IMR-90 (cell line): ENCODE data around the gene PRKACB. TPM values are rescaled to one million over a fixed set of nuclear protein-coding genes. Genes with fewer than 3 reads are reported as not detected.

Source experiments
- ATAC-seq: fragments of 200-7000 bp; cut with Tn5 transposase; 2 replicates; pipeline ENCODE4 v1.9.1; 2020; ENCODE audit warnings: low read depth, mild to moderate bottlenecking, moderate library complexity
- BruUV-seq: library from RNA; stranded (reverse); fragments of 400-500 nt; replicated peaks from 2 replicates; lab custom pipeline; 2021; lab: Mats Ljungman, UMichigan
- CTCF ChIA-PET: fragments of 300-600 bp; formaldehyde crosslinking; extraction: SDS; loops from one replicate; lab custom pipeline; 2021; ENCODE audit warnings: antibody characterized with exemption; lab: Yijun Ruan, JAX
- POLR2A ChIA-PET: fragments of 300-600 bp; sonication (Branson Sonifier 250); formaldehyde crosslinking; loops from one replicate; lab custom pipeline; 2022; ENCODE audit warnings: antibody characterized with exemption; ENCODE audit not compliant: unreplicated experiment; lab: Charles Lee
- DNase-seq: peaks from one replicate; pipeline ENCODE4 v3.0.0; 2013
- H2AFZ ChIP-seq: replicated peaks from 2 replicates; pipeline ENCODE3; 2013; ENCODE audit warnings: low read length, mild to moderate bottlenecking; ENCODE audit not compliant: poor library complexity
- H2AK5ac ChIP-seq: 2 replicates; pipeline ENCODE4 v1.6.1; 2013; ENCODE audit warnings: low read depth, low read length, inconsistent platforms
- H2AK9ac ChIP-seq: replicated peaks from 2 replicates; pipeline ENCODE3; 2013; ENCODE audit warnings: mild to moderate bottlenecking, low read depth, low read length, moderate library complexity; ENCODE audit not compliant: poor library complexity
- H2BK120ac ChIP-seq: 2 replicates; pipeline ENCODE4 v1.6.1; 2013; ENCODE audit warnings: low read depth, low read length, inconsistent platforms
- H2BK15ac ChIP-seq: 3 replicates; pipeline ENCODE4 v1.6.1; 2013; ENCODE audit warnings: low read depth, low read length, inconsistent platforms
- H2BK20ac ChIP-seq: 2 replicates; pipeline ENCODE4 v1.6.1; 2013; ENCODE audit warnings: low read depth, mild to moderate bottlenecking, inconsistent platforms, low read length, moderate library complexity
- H2BK5ac ChIP-seq: 2 replicates; pipeline ENCODE4 v1.6.1; 2013; ENCODE audit warnings: mild to moderate bottlenecking, low read depth, low read length, inconsistent platforms; ENCODE audit not compliant: poor library complexity, severe bottlenecking
- H3K14ac ChIP-seq: replicated peaks from 2 replicates; pipeline ENCODE4 v1.6.1; 2013; ENCODE audit warnings: low read depth, low read length, inconsistent platforms
- H3K18ac ChIP-seq: 2 replicates; pipeline ENCODE4 v1.6.1; 2013; ENCODE audit warnings: low read depth, low read length, control low read depth
- H3K23ac ChIP-seq: 2 replicates; pipeline ENCODE4 v1.6.1; 2013; ENCODE audit warnings: low read depth, low read length, inconsistent platforms
- H3K27ac ChIP-seq: 2 replicates; pipeline ENCODE4 v1.5.1; 2013; ENCODE audit warnings: mild to moderate bottlenecking, control low read depth, low read length; ENCODE audit not compliant: insufficient read depth
- H3K27me3 ChIP-seq: 2 replicates; pipeline ENCODE4 v1.6.1; 2013; ENCODE audit warnings: low read length; ENCODE audit not compliant: control insufficient read depth, insufficient read depth
- H3K36me3 ChIP-seq: 2 replicates; pipeline ENCODE4 v1.6.1; 2013; ENCODE audit warnings: low read length, mixed read lengths; ENCODE audit not compliant: control insufficient read depth, insufficient read depth
- H3K4ac ChIP-seq: 2 replicates; pipeline ENCODE4 v1.6.1; 2013; ENCODE audit warnings: low read depth, low read length, inconsistent platforms
- H3K4me1 ChIP-seq: 2 replicates; pipeline ENCODE4 v1.6.1; 2013; ENCODE audit warnings: low read length, mixed read lengths; ENCODE audit not compliant: control insufficient read depth, insufficient read depth
- H3K4me2 ChIP-seq: 2 replicates; pipeline ENCODE4 v1.6.1; 2013; ENCODE audit warnings: low read depth, mild to moderate bottlenecking, control low read depth, low read length, moderate library complexity
- H3K4me3 ChIP-seq: 2 replicates; pipeline ENCODE4 v1.5.1; 2013; ENCODE audit warnings: low read depth, mild to moderate bottlenecking, control low read depth, low read length, moderate library complexity; ENCODE audit not compliant: insufficient read depth
- H3K56ac ChIP-seq: 2 replicates; pipeline ENCODE4 v1.6.1; 2013; ENCODE audit warnings: low read length, inconsistent platforms; ENCODE audit not compliant: insufficient read depth; ENCODE audit errors: extremely low read depth
- H3K79me1 ChIP-seq, 2 experiments: 2 replicates each; pipeline ENCODE4 v1.6.1; 2013; ENCODE audit warnings: low read length in 2 of 2, inconsistent platforms in 1 of 2, low read depth in 1 of 2
- H3K9ac ChIP-seq: 2 replicates; pipeline ENCODE4 v1.6.1; 2013; ENCODE audit warnings: low read depth, low read length, control low read depth
- H3K9me1 ChIP-seq: 2 replicates; pipeline ENCODE4 v1.6.1; 2013; ENCODE audit warnings: low read length, inconsistent platforms; ENCODE audit not compliant: insufficient read depth
- H3K9me3 ChIP-seq: 2 replicates; pipeline ENCODE4 v1.6.1; 2013; ENCODE audit warnings: low read length; ENCODE audit not compliant: control insufficient read depth, insufficient read depth
- H4K20me1 ChIP-seq: 2 replicates; pipeline ENCODE4 v1.6.1; 2013; ENCODE audit warnings: low read length, inconsistent platforms; ENCODE audit not compliant: insufficient read depth
- H4K5ac ChIP-seq: 2 replicates; pipeline ENCODE4 v1.6.1; 2013; ENCODE audit warnings: mild to moderate bottlenecking, low read depth, low read length, control low read depth
- H4K8ac ChIP-seq, 2 experiments: 2 replicates each; pipeline ENCODE4 v1.6.1; 2013; ENCODE audit warnings: low read depth in 2 of 2, low read length in 2 of 2, control low read depth in 1 of 2, inconsistent platforms in 1 of 2
- H4K91ac ChIP-seq: 2 replicates; pipeline ENCODE4 v1.6.1; 2013; ENCODE audit warnings: low read depth, low read length, inconsistent platforms; ENCODE audit not compliant: insufficient read depth
- BHLHE40 ChIP-seq: fragments of 150-350 bp; IDR thresholded peaks from 2 replicates; pipeline ENCODE4 v1.6.1; 2016; ENCODE audit warnings: mild to moderate bottlenecking, low read depth, low read length
- CEBPB ChIP-seq: IDR thresholded peaks from 2 replicates; pipeline ENCODE4 v1.6.1; 2012; ENCODE audit warnings: low read depth, low read length, improper control_type of control experiment
- CHD1 ChIP-seq: IDR thresholded peaks from 2 replicates; pipeline ENCODE4 v1.6.1; 2012; ENCODE audit warnings: low read depth, low read length, improper control_type of control experiment
- CTCF ChIP-seq: conservative IDR thresholded peaks from 2 replicates; pipeline ENCODE4 v1.5.1; 2012; ENCODE audit warnings: mild to moderate bottlenecking, low read depth, low read length, improper control_type of control experiment
- ELK1 ChIP-seq: fragments of 150-350 bp; IDR thresholded peaks from 2 replicates; pipeline ENCODE4 v1.6.1; 2016; ENCODE audit warnings: low read depth, mild to moderate bottlenecking, low read length, moderate library complexity, borderline replicate concordance
- FOS ChIP-seq: fragments of 150-350 bp; IDR thresholded peaks from 2 replicates; pipeline ENCODE4 v1.6.1; 2016; ENCODE audit warnings: low read depth, low read length
- MAFK ChIP-seq: IDR thresholded peaks from 2 replicates; pipeline ENCODE4 v1.6.1; 2012; ENCODE audit warnings: low read depth, low read length, improper control_type of control experiment
- MAZ ChIP-seq: IDR thresholded peaks from 2 replicates; pipeline ENCODE4 v1.6.1; 2012; ENCODE audit warnings: low read depth, mild to moderate bottlenecking, low read length, improper control_type of control experiment, moderate library complexity, borderline replicate concordance
- MXI1 ChIP-seq: IDR thresholded peaks from 2 replicates; pipeline ENCODE4 v1.6.1; 2012; ENCODE audit warnings: low read depth, mild to moderate bottlenecking, low read length, moderate library complexity, borderline replicate concordance
- NFE2L2 ChIP-seq: fragments of 150-350 bp; IDR thresholded peaks from 2 replicates; pipeline ENCODE4 v1.6.1; 2016; ENCODE audit warnings: low read depth, mild to moderate bottlenecking, low read length
- POLR2A ChIP-seq: IDR thresholded peaks from 2 replicates; pipeline ENCODE4 v1.6.1; 2012; ENCODE audit warnings: mild to moderate bottlenecking, low read depth, low read length
- RAD21 ChIP-seq: IDR thresholded peaks from 2 replicates; pipeline ENCODE4 v1.6.1; 2012; ENCODE audit warnings: low read length, improper control_type of control experiment
- RFX5 ChIP-seq: IDR thresholded peaks from 2 replicates; pipeline ENCODE4 v1.8.0; 2012; ENCODE audit warnings: low read depth, mild to moderate bottlenecking, low read length, moderate library complexity
- SMC3 ChIP-seq: fragments of 150-350 bp; IDR thresholded peaks from 2 replicates; pipeline ENCODE4 v1.6.1; 2016; ENCODE audit warnings: low read depth, mild to moderate bottlenecking, antibody characterized with exemption, low read length, moderate library complexity
- USF2 ChIP-seq: fragments of 150-350 bp; IDR thresholded peaks from 2 replicates; pipeline ENCODE4 v1.6.1; 2017; ENCODE audit warnings: mild to moderate bottlenecking, antibody characterized with exemption, low read length, low read depth
- WGBS, 2 experiments: methylation state at CpG; one replicate each; pipeline versions ENCODE4 v1.1.5 to v1.1.7; 2013; ENCODE audit warnings: missing lambda C conversion rate in 2 of 2; ENCODE audit not compliant: insufficient read length in 1 of 2; ENCODE audit errors: extremely low coverage in 2 of 2; 5-methylcytosine and 5-hydroxymethylcytosine counted together
- dilution Hi-C: fragments of 300-500 bp; cut with HindIII; formaldehyde crosslinking; loops from one replicate; pipeline ENCODE4 v1.14.3; 2018; ENCODE audit warnings: low sequenced_read_pairs; ENCODE audit not compliant: unreplicated experiment
- in situ Hi-C: fragments of 300-500 bp; cut with MboI; formaldehyde crosslinking; loops from 3 replicates; pipeline ENCODE4 v1.14.3; 2019; ENCODE audit warnings: low sequenced_read_pairs, inconsistent platforms, mixed read lengths
- intact Hi-C: fragments of 100-400 bp; cut with micrococcal nuclease; formaldehyde crosslinking; loops from 2 replicates; pipeline ENCODE4 v1.10.0; 2022
- polyA plus RNA-seq, 3 experiments: library from polyadenylated mRNA; depleted of rRNA; stranded (reverse); fragments of >200 nt; gene quantifications; 2 replicates each; pipeline ENCODE4 v1.2.3, GENCODE V29; 2012; ENCODE audit warnings: low replicate concordance in 1 of 3
- total RNA-seq: library from RNA; depleted of rRNA; stranded (reverse); fragments of >200 nt; gene quantifications from 2 replicates; pipeline ENCODE4 v1.2.3, GENCODE V29; 2012

Gene PRKACB
- total and polyA plus RNA-seq, 2 of the 4 experiments (the other 2 are of a cell fraction) = 8.2 to 8.3 TPM

DNA sequence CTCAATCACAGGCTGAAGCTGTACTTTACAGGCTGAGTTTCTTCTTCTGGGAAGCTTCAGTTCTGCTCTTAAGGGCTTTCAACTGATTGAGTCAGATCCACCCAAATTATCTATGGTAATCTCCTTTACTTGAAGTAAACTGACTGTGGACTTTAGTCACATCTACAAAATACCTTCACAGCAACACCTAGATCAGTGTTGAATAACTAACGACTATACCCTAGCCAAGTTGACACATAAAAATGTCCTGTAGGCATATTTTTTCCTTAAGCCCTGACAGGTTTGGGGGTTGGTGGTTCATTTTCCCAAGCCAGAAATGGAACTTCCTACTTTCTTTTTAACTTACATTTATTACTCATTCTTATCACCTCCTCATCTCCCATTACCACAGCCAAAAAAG is 42.9 kb upstream of the PRKACB start:
- Histone ChIP-seq H3K4me1 (peaks cover 4% of the 10 kb centered on the region; the same call in 1 of the 2 replicates), H2AFZ (no peak overlapping the region), H3K56ac (no peak overlapping the region), H3K79me1 (peaks cover 12 to 24% of the 10 kb centered on the region in 2 experiments; a peak in 3 of 4 replicates), H3K27me3 (no peaks in the 10 kb centered on the region), H3K9me1 (no peaks in the 10 kb centered on the region), H4K91ac (no peak overlapping the region), H2BK20ac (no peak overlapping the region), H3K4me3 (no peak overlapping the region), H4K20me1 (no peaks in the 10 kb centered on the region), H2BK5ac (no peak overlapping the region), H3K4me2 (no peak overlapping the region), H4K8ac (no peak overlapping the region), H2BK15ac (no peak overlapping the region), H3K27ac (no peak overlapping the region), H3K4ac (no peak overlapping the region), H3K9ac (no peak overlapping the region), H2BK120ac (no peak overlapping the region), H3K9me3 (no peaks in the 10 kb centered on the region), H2AK5ac (no peak overlapping the region), H3K36me3 (no peaks in the 10 kb centered on the region), H3K14ac (no peak overlapping the region), H4K5ac (no peak overlapping the region), H3K23ac (no peak overlapping the region), H2AK9ac (no peak overlapping the region), H3K18ac (no peak overlapping the region)
- intact Hi-C loops (no loop called here), in situ Hi-C loops (no loop called here), dilution Hi-C loops (no loop called here)
- TF ChIP-seq RAD21 (no peak), CTCF (no peak), POLR2A (no peak), BHLHE40 (no peak), CHD1 (no peak), MAFK (no peak), RFX5 (no peak), SMC3 (no peak), MAZ (no peak), ELK1 (no peak), USF2 (no peak), MXI1 (no peak), FOS (no peak), CEBPB (no peak), NFE2L2 (no peak)
- no peak for DNase-seq
- BruUV-seq = no TSS peak
- no peak for ATAC-seq
- POLR2A ChIA-PET = no interaction called here
- WGBS, 2 experiments = no CpG with 5 or more reads among the region's 1 CpG
- CTCF ChIA-PET = interaction anchor here (1.5 kb wide), 1 partner anchor 11 kb away, joined by 3 read pairs; no protein-coding TSS in a partner anchor
